ENCODE measurements around the gene DRC3. TPM values are rescaled to one million over a fixed set of nuclear protein-coding genes. Genes with fewer than 3 reads are reported as not detected.
A peak's percentile ranks its signal among the peaks of the same experiment; 100 is the strongest.
"Not testable (repeated sequence)": the region's sequence is repeated elsewhere in the genome, so short reads cannot be mapped to it uniquely, and the experiment has no call there.

DRC3 gene
- total RNA-seq, 1 experiment from 2014 or later: 2.4 TPM

GRCh38 chr17:17937958-17938357 lies 34.7 kb upstream of the DRC3 start:
- ChIA-PET RAD21 (ENCODE audit: low non-redundant PET in 1 of 2, low total read pairs in 2 of 2, uncharacterized antibody in 2 of 2, unreplicated experiment in 2 of 2) (no interaction called here), POLR2A (no interaction called here), CTCF (no interaction called here)
- no peak overlapping the region for H3K9ac ChIP-seq (ENCODE audit: low read length)
- no peaks in the 10 kb centered on the region for H3K36me3 ChIP-seq (ENCODE audit: control insufficient read depth in 1 of 2, insufficient read depth in 2 of 2, low read length in 2 of 2)
- intact Hi-C loops (cut with micrococcal nuclease): no loop called here
- no peaks in the 10 kb centered on the region; the same call in 1 of the 2 replicates for H3K79me2 ChIP-seq (ENCODE audit: insufficient read depth, low read length)
- H3K27me3 ChIP-seq (ENCODE audit: insufficient read depth, low read length): no peaks in the 10 kb centered on the region
- BruUV-seq (replicated peaks): no TSS peak
- H2AFZ ChIP-seq (ENCODE audit: low read depth, low read length, poor library complexity, severe bottlenecking): no peak overlapping the region
- H4K20me1 ChIP-seq (ENCODE audit: insufficient read depth): no peaks in the 10 kb centered on the region
- no peak for TF ChIP-seq CEBPB (IDR thresholded peaks at IDR 0.05; ENCODE audit: low read depth)
- ATAC-seq: no peak
- peaks cover 70 to 80% of the 10 kb centered on the region in 2 experiments for H3K4me1 ChIP-seq (ENCODE audit: control insufficient read depth in 1 of 2, insufficient read depth in 2 of 2, low read length in 2 of 2)
- no peak overlapping the region for H3K4me2 ChIP-seq (ENCODE audit: low read length)
- no peak overlapping the region for H3K4me3 ChIP-seq (replicated peaks in 1 of 2; ENCODE audit: low read depth in 1 of 2, low read length in 2 of 2)
- no peaks in the 10 kb centered on the region for H3K9me3 ChIP-seq (ENCODE audit: control insufficient read depth in 1 of 2, insufficient read depth in 1 of 2, low read depth in 1 of 2, low read length in 2 of 2)
- no peaks in the 10 kb centered on the region for H3K9me2 ChIP-seq (ENCODE audit: insufficient read depth)
- H3K27ac ChIP-seq (ENCODE audit: low read depth, low read length): no peak overlapping the region
- DNase-seq (ENCODE audit: low read depth, low spot score): no peak

- ChIA-PET RAD21 (ENCODE audit: low non-redundant PET in 1 of 2, low total read pairs in 2 of 2, uncharacterized antibody in 2 of 2, unreplicated experiment in 2 of 2) (no interaction called here), POLR2A (interaction anchor here (0.6 kb wide), 1 partner anchor 14 kb away, joined by 3 read pairs; no protein-coding TSS in a partner anchor), CTCF (no interaction called here)
- Histone ChIP-seq H3K9me3 (ENCODE audit: control insufficient read depth in 1 of 2, insufficient read depth in 1 of 2, low read depth in 1 of 2, low read length in 2 of 2) (no peaks in the 10 kb centered on the region), H3K9ac (ENCODE audit: low read length) (no peak overlapping the region), H3K4me2 (ENCODE audit: low read length) (peak overlapping the region; percentile 23; the same call in 1 of the 2 replicates), H4K20me1 (ENCODE audit: insufficient read depth) (no peaks in the 10 kb centered on the region), H3K4me3 (replicated peaks in 1 of 2; ENCODE audit: low read depth in 1 of 2, low read length in 2 of 2) (no peak overlapping the region), H3K27ac (ENCODE audit: low read depth, low read length) (0 out of 2 replicates have a peak overlapping the region, but pooled peaks have one; percentile 5), H3K4me1 (ENCODE audit: control insufficient read depth in 1 of 2, insufficient read depth in 2 of 2, low read length in 2 of 2) (peaks cover 75 to 85% of the 10 kb centered on the region in 2 experiments), H3K9me2 (ENCODE audit: insufficient read depth) (no peaks in the 10 kb centered on the region), H3K79me2 (ENCODE audit: insufficient read depth, low read length) (no peaks in the 10 kb centered on the region; the same call in 1 of the 2 replicates), H2AFZ (ENCODE audit: low read depth, low read length, poor library complexity, severe bottlenecking) (no peak overlapping the region), H3K27me3 (ENCODE audit: insufficient read depth, low read length) (no peaks in the 10 kb centered on the region), H3K36me3 (ENCODE audit: control insufficient read depth in 1 of 2, insufficient read depth in 2 of 2, low read length in 2 of 2) (no peaks in the 10 kb centered on the region)
- TF ChIP-seq EGR1 (IDR thresholded peaks at IDR 0.05; ENCODE audit: low read depth) (no peak), CTCF (IDR thresholded peaks at IDR 0.05 in 2 of 3, conservative IDR thresholded peaks at IDR 0.05 in 1 of 3; ENCODE audit: borderline replicate concordance in 1 of 3, insufficient read depth in 1 of 3, low read depth in 2 of 3, low read length in 2 of 3) (no peak), RAD21 (IDR thresholded peaks at IDR 0.05; ENCODE audit: low read depth) (no peak), CBX3 (IDR thresholded peaks at IDR 0.05; ENCODE audit: low read depth) (no peak), CEBPB (IDR thresholded peaks at IDR 0.05; ENCODE audit: low read depth) (no peak)
- no peak for ATAC-seq
- DNase-seq (ENCODE audit: low read depth, low spot score): no peak
- no TSS peak for BruUV-seq (replicated peaks)
- intact Hi-C loops (cut with micrococcal nuclease): no loop called here
These were observed 34.1 kb upstream of the DRC3 start for GRCh38 chr17:17938388-17939107.

GRCh38 chr17:17939941-17940340 lies 32.7 kb upstream of the DRC3 start:
- CTCF ChIA-PET: interaction anchor here (0.7 to 0.8 kb wide), 2 partner anchors 18 to 21 kb away, joined by 3 to 5 read pairs; no protein-coding TSS in a partner anchor

More at GRCh38 chr17:17939941-17940340, 32.7 kb upstream of the DRC3 start:
- Histone ChIP-seq H3K27ac (ENCODE audit: low read depth, low read length) (peak overlapping the region; percentile 17; the same call in 1 of the 2 replicates), H3K4me2 (ENCODE audit: low read length) (peak overlapping the region; percentile 40), H3K4me1 (ENCODE audit: control insufficient read depth in 1 of 2, insufficient read depth in 2 of 2, low read length in 2 of 2) (peaks cover 82 to 87% of the 10 kb centered on the region in 2 experiments)
- POLR2A ChIA-PET: interaction anchor here (0.9 kb wide), 1 partner anchor 104 kb away, joined by 3 read pairs; no protein-coding TSS in a partner anchor
- intact Hi-C loops (cut with micrococcal nuclease); H3K4me3 ChIP-seq (replicated peaks in 1 of 2; ENCODE audit: low read depth in 1 of 2, low read length in 2 of 2); DNase-seq (ENCODE audit: low read depth, low spot score); BruUV-seq (replicated peaks); RAD21 ChIA-PET (ENCODE audit: low non-redundant PET in 1 of 2, low total read pairs in 2 of 2, uncharacterized antibody in 2 of 2, unreplicated experiment in 2 of 2); ATAC-seq; H2AFZ ChIP-seq (ENCODE audit: low read depth, low read length, poor library complexity, severe bottlenecking); H3K9ac ChIP-seq (ENCODE audit: low read length); H3K36me3 ChIP-seq (ENCODE audit: control insufficient read depth in 1 of 2, insufficient read depth in 2 of 2, low read length in 2 of 2); H4K20me1 ChIP-seq (ENCODE audit: insufficient read depth); H3K27me3 ChIP-seq (ENCODE audit: insufficient read depth, low read length); H3K79me2 ChIP-seq (ENCODE audit: insufficient read depth, low read length); H3K9me2 ChIP-seq (ENCODE audit: insufficient read depth); H3K9me3 ChIP-seq (ENCODE audit: control insufficient read depth in 1 of 2, insufficient read depth in 1 of 2, low read depth in 1 of 2, low read length in 2 of 2): not testable (repeated sequence)

All from HCT116 (cell line).